WTC11 (cell line): ENCODE data around the gene STPG3. TPM values are rescaled to one million over a fixed set of nuclear protein-coding genes. Genes with fewer than 3 reads are reported as not detected.

ENCODE experiments used
- ARID4B ChIP-seq: sonication (generic); formaldehyde crosslinking; IDR thresholded peaks from 2 replicates; pipeline ENCODE4 v1.8.0; 2023; ENCODE audit warnings: missing genetic modification reagents, mild to moderate bottlenecking, borderline replicate concordance
- CDX4 ChIP-seq: fragments of 250-450 bp; sonication (Bioruptor Pico); IDR thresholded peaks from 2 replicates; pipeline ENCODE4 v1.9.0; 2021; ENCODE audit warnings: moderate library complexity, mild to moderate bottlenecking, inconsistent platforms, borderline replicate concordance
- E2F1 ChIP-seq: sonication (generic); formaldehyde crosslinking; IDR thresholded peaks from 2 replicates; pipeline ENCODE4 v1.8.0; 2022; ENCODE audit warnings: mild to moderate bottlenecking, missing genetic modification reagents
- ELF4 ChIP-seq: sonication (generic); formaldehyde crosslinking; IDR thresholded peaks from 2 replicates; pipeline ENCODE4 v1.8.1; 2022; ENCODE audit warnings: low read depth, mild to moderate bottlenecking, moderate library complexity, missing genetic modification reagents
- EMX1 ChIP-seq: fragments of 250-450 bp; sonication (Bioruptor Pico); IDR thresholded peaks from 2 replicates; pipeline ENCODE4 v1.8.0; 2021; ENCODE audit warnings: mild to moderate bottlenecking
- ESRRA ChIP-seq: sonication (generic); formaldehyde crosslinking; IDR thresholded peaks from 2 replicates; pipeline ENCODE4 v1.8.1; 2022; ENCODE audit warnings: mild to moderate bottlenecking, missing genetic modification reagents, borderline replicate concordance
- FOXJ3 ChIP-seq: sonication (generic); formaldehyde crosslinking; IDR thresholded peaks from 2 replicates; pipeline ENCODE4 v1.9.0; 2021; ENCODE audit warnings: missing genetic modification reagents, mild to moderate bottlenecking, borderline replicate concordance
- FOXP1 ChIP-seq: sonication (generic); formaldehyde crosslinking; IDR thresholded peaks from 2 replicates; pipeline ENCODE4 v1.8.0; 2022; ENCODE audit warnings: missing genetic modification reagents, mild to moderate bottlenecking, moderate library complexity, borderline replicate concordance
- GABPB1 ChIP-seq: sonication (generic); formaldehyde crosslinking; IDR thresholded peaks from 2 replicates; pipeline ENCODE4 v1.8.1; 2023; ENCODE audit warnings: mild to moderate bottlenecking, missing genetic modification reagents
- JUN ChIP-seq: sonication (generic); formaldehyde crosslinking; IDR thresholded peaks from 2 replicates; pipeline ENCODE4 v1.8.0; 2023; ENCODE audit warnings: mild to moderate bottlenecking, missing genetic modification reagents
- MXD4 ChIP-seq: fragments of 250-450 bp; sonication (Bioruptor Pico); IDR thresholded peaks from 2 replicates; pipeline ENCODE4 v1.8.0; 2021; ENCODE audit warnings: mild to moderate bottlenecking, moderate library complexity, borderline replicate concordance
- NR2C2 ChIP-seq: sonication (generic); formaldehyde crosslinking; IDR thresholded peaks from 2 replicates; pipeline ENCODE4 v1.8.0; 2022; ENCODE audit warnings: mild to moderate bottlenecking, missing genetic modification reagents
- PREB ChIP-seq: sonication (generic); formaldehyde crosslinking; IDR thresholded peaks from 2 replicates; pipeline ENCODE4 v1.8.1; 2022; ENCODE audit warnings: mild to moderate bottlenecking, missing genetic modification reagents, moderate library complexity, borderline replicate concordance
- RELA ChIP-seq: sonication (generic); formaldehyde crosslinking; IDR thresholded peaks from 2 replicates; pipeline ENCODE4 v1.8.1; 2022; ENCODE audit warnings: missing genetic modification reagents, mild to moderate bottlenecking, borderline replicate concordance
- RORB ChIP-seq: fragments of 250-450 bp; sonication (Bioruptor Pico); IDR thresholded peaks from 2 replicates; pipeline ENCODE4 v1.9.0; 2021; ENCODE audit warnings: mild to moderate bottlenecking
- TCF7 ChIP-seq: sonication (generic); formaldehyde crosslinking; IDR thresholded peaks from 2 replicates; pipeline ENCODE4 v1.8.0; 2022; ENCODE audit warnings: mild to moderate bottlenecking, low read depth, missing genetic modification reagents, moderate library complexity
- TEAD1 ChIP-seq: sonication (generic); formaldehyde crosslinking; IDR thresholded peaks from 2 replicates; pipeline ENCODE4 v1.8.0; 2022; ENCODE audit warnings: mild to moderate bottlenecking, missing genetic modification reagents
- TEAD4 ChIP-seq: sonication (generic); formaldehyde crosslinking; IDR thresholded peaks from 2 replicates; pipeline ENCODE4 v1.8.0; 2022; ENCODE audit warnings: mild to moderate bottlenecking, missing genetic modification reagents
- TP53 ChIP-seq: sonication (generic); formaldehyde crosslinking; IDR thresholded peaks from 2 replicates; pipeline ENCODE4 v1.8.1; 2023; ENCODE audit warnings: mild to moderate bottlenecking, missing genetic modification reagents
- USF2 ChIP-seq: sonication (generic); formaldehyde crosslinking; IDR thresholded peaks from 2 replicates; pipeline ENCODE4 v1.8.1; 2023; ENCODE audit warnings: mild to moderate bottlenecking, missing genetic modification reagents, moderate library complexity
- ZMAT4 ChIP-seq: fragments of 250-450 bp; sonication (Bioruptor Pico); IDR thresholded peaks from 2 replicates; pipeline ENCODE4 v1.9.0; 2021; ENCODE audit warnings: mild to moderate bottlenecking
- ZNF263 ChIP-seq: sonication (generic); formaldehyde crosslinking; IDR thresholded peaks from 2 replicates; pipeline ENCODE4 v1.8.1; 2022; ENCODE audit warnings: low read depth, mild to moderate bottlenecking, moderate library complexity, missing genetic modification reagents
- ZNF396 ChIP-seq: fragments of 250-450 bp; sonication (Bioruptor Pico); IDR thresholded peaks from 2 replicates; pipeline ENCODE4 v1.8.0; 2021; ENCODE audit warnings: mild to moderate bottlenecking, moderate library complexity, borderline replicate concordance
- ZNF416 ChIP-seq: fragments of 250-450 bp; sonication (Bioruptor Pico); IDR thresholded peaks from 2 replicates; pipeline ENCODE4 v1.9.0; 2021; ENCODE audit warnings: mild to moderate bottlenecking, inconsistent platforms
- ZNF423 ChIP-seq: fragments of 250-450 bp; sonication (Bioruptor Pico); IDR thresholded peaks from 2 replicates; pipeline ENCODE4 v2.1.2; 2022; ENCODE audit warnings: mild to moderate bottlenecking, moderate library complexity
- ZNF532 ChIP-seq: fragments of 250-450 bp; sonication (Bioruptor Pico); IDR thresholded peaks from 2 replicates; pipeline ENCODE4 v1.9.0; 2021; ENCODE audit warnings: mild to moderate bottlenecking, borderline replicate concordance
- ZNF671 ChIP-seq: fragments of 250-450 bp; sonication (Bioruptor Pico); IDR thresholded peaks from 2 replicates; pipeline ENCODE4 v1.8.0; 2021; ENCODE audit warnings: mild to moderate bottlenecking
- total RNA-seq: library from RNA; stranded (reverse); gene quantifications from 3 replicates; pipeline ENCODE4 v1.2.3, GENCODE V29; 2021

The STPG3 gene
- total RNA-seq, 1 experiment from 2014 or later: 0.26 TPM

- no peak; the same call in 1 of the 2 replicates for TF ChIP-seq ESRRA (CRISPR knock-in tag)
- no peak for TF ChIP-seq TCF7 (CRISPR knock-in tag)
- no peak for TF ChIP-seq MXD4 (CRISPR knock-in tag)
- TF ChIP-seq ZNF263: no peak
- TF ChIP-seq ZNF396: no peak
- no peak for TF ChIP-seq PREB (CRISPR knock-in tag)
- no peak for TF ChIP-seq E2F1 (CRISPR knock-in tag)
- TF ChIP-seq RORB (CRISPR knock-in tag): peak; percentile 96
- TF ChIP-seq TP53 (CRISPR knock-in tag): 0 out of 2 replicates have a peak, but pooled peaks have one; percentile 28
- TF ChIP-seq ZNF532 (CRISPR knock-in tag): peak; percentile 22; the same call in 1 of the 2 replicates
- peak; percentile 85; the same call in 1 of the 2 replicates for TF ChIP-seq ARID4B (CRISPR knock-in tag)
- no peak for TF ChIP-seq RELA (CRISPR knock-in tag)
- peak; percentile 81; the same call in 1 of the 2 replicates for TF ChIP-seq ZNF416 (CRISPR knock-in tag)
- TF ChIP-seq TEAD4 (CRISPR knock-in tag): no peak
- peak; percentile 50; the same call in 1 of the 2 replicates for TF ChIP-seq FOXP1 (CRISPR knock-in tag)
- no peak for TF ChIP-seq ZNF671
- TF ChIP-seq GABPB1 (CRISPR knock-in tag): peak; percentile 66; the same call in 1 of the 2 replicates
- no peak for TF ChIP-seq FOXJ3
- TF ChIP-seq CDX4 (CRISPR knock-in tag): no peak; the same call in 1 of the 2 replicates
- no peak; the same call in 1 of the 2 replicates for TF ChIP-seq EMX1 (CRISPR knock-in tag)
- TF ChIP-seq TEAD1 (CRISPR knock-in tag): 0 out of 2 replicates have a peak, but pooled peaks have one; percentile 70
- TF ChIP-seq USF2 (CRISPR knock-in tag): no peak
- TF ChIP-seq JUN (CRISPR knock-in tag): peak; percentile 61; the same call in 1 of the 2 replicates
- no peak for TF ChIP-seq ZNF423 (CRISPR knock-in tag)
- TF ChIP-seq NR2C2: no peak
- no peak for TF ChIP-seq ELF4 (CRISPR knock-in tag)
- no peak for TF ChIP-seq ZMAT4 (CRISPR knock-in tag)
Observed at GRCh38 chr9:137240841-137241489, 10.1 kb upstream of the STPG3 start, which contains the start of gene TUBB4B (continued).
